UCSD-AML1 (cell line): ENCODE data around the gene C5orf63.
A peak's percentile ranks its signal among the peaks of the same experiment; 100 is the strongest.
"Not testable (repeated sequence)": the region's sequence is repeated elsewhere in the genome, so short reads cannot be mapped to it uniquely, and the experiment has no call there.

Experiments
- DNase-seq: peaks from one replicate; lab custom pipeline; 2025; ENCODE audit not compliant: unreplicated experiment; lab: John Stamatoyannopoulos, UW

C5orf63 gene

DNA sequence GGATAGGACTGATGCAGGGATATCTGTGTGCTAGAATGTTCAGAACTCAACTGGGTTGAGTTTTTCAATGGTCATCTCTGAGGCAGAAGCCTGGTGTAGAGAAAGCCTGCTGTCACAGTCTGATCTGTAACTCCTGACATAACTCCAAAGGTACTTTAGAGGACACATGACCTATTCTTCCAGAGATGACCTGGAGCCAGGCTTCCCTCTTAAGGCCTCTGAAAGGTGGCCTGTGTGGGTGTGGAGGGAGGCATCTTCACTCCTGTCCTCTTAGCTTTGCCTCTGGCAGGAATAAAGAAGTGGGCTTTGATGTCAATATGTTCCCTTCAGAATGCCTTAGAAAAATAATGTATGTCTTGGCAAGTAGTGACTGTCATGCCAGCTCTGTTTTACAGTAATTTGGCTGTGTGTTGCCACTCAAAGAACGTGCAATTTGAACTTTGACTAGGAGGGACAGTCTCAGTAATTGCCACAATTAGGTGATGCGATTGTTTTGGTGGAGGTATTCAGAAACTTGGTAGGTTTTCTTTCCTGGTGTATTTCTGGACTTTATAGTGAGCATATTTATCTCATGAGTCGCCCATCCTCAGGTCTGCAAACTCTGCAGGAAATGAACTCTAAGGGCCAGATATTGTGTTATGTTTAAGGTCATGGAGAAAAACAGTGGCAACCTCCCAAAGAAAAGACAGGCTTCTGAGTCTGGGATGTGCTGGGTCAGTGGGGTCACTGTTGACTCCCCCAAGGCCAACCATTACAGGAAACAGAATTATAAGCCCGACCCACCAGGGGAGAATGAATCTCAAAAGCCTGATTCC is 3.2 kb upstream of the C5orf63 start:
- no peak for DNase-seq

DNA sequence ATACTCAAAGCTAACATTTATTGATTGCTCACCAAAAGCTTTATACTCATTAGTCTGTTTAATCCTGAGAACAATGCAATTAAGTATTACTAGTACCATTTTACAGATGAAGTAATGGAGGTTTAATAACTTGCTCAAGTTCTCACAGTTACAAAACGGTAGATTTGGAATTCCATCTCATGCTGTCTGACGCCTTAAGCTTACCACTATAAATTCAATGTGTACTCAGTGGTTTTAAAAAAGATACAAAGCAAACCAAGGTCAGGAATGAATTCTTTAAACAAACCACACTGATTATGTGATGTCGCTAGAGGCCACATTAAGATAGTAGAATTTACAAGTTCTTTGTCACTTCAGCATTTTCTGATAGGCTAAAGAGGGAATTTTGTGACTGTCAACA is 1.2 kb upstream of the C5orf63 start:
- no peak for DNase-seq

DNA sequence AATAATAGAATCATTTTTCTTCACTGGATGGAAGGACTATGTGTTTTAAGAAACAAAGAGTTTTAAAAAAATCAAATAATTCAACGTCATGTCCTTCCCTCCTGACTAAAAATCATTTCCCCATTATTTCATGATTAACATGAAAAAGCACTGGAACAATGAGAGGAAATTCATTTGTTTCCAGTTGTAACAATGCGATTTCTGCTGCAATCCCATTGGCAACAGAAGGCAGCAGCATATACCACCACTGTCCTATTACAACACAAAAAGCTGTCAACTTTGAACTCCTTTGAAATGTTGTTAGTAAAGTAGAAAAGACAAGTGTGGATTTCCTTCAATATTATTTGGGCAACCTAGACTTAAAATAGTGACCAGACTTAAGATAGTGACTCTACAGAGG is 3.1 kb downstream of the C5orf63 start:
- no peak for DNase-seq

DNA sequence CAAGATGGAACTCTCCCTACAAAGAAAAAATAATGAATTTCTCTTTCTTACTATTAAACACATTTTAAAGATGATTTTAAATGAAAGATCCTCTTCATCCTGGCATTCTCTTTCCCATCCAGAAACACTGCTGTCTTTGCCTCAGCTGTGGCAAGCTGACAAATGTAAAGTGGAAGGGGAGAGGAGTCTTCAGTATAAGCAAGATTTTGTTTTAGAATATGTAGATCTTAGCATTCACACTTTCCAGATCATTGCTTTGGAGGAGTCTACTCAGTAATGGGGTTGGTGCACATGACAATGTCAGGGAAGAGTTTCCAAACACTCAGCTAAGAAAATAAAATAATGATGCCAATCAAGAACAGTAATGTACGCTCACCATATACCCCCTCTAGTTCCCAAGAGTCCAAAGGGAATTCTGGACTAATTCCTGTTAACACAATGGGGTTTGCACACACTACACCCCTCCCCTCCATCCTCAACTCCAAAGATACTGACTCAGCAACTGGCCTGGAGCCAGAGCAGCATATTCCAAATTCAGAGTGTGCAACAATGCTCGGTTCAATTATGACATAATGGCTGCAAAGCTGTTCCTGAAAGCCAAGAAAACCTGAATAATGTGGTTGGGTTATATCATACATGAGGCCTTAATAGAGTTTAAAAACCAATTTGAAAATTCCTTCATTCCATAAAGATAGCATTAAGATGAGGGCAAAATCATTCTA is 4.6 kb downstream of the C5orf63 start:
- DNase-seq, result no peak

DNA sequence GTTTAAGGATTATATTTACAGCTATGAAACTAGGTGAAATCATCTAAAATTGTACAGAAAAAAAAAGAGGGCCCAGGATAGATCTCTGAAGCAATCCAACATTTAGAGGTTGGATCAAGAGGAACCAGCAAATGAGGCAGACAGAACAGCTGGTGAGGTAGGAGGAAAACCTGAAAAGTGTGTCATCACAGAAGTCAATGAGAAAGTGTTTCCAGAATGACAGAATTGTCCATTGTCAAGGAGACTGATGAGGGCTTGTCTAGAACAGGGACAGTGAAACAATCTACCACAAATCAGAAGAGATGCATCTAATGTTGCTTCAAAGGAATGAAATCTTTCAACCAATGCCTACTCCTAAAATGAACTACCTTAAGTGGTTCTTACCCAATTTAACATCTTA is 6.6 kb downstream of the C5orf63 start:
- DNase-seq, result no peak

DNA sequence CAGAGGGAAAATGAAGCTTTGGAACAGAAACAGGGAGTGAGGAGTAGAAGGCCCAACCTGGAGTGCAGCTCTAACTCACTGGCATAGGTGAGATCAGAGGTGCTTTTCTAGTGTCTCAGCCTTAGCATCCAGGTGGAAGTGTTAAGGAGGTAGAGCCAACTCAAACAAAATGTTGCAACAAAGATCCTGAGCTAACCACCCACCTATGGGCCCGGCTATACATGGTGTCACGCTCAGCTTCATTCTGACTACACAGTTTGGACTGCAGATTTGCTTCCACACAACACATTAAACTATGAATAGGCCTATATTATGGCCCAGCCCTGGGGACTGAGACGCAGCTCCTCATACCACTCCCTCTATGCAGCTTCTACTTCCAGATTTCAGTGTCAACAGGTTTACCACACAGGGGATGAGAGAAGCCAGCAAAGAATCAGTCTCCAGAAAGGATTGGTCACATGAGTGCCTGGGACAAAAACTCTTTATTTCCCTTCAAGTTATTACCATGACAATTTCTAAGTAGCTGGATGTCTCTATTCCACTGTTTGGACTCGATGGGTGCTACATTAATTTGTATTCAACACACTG is 9.0 kb downstream of the C5orf63 start:
- DNase-seq, result no peak

DNA sequence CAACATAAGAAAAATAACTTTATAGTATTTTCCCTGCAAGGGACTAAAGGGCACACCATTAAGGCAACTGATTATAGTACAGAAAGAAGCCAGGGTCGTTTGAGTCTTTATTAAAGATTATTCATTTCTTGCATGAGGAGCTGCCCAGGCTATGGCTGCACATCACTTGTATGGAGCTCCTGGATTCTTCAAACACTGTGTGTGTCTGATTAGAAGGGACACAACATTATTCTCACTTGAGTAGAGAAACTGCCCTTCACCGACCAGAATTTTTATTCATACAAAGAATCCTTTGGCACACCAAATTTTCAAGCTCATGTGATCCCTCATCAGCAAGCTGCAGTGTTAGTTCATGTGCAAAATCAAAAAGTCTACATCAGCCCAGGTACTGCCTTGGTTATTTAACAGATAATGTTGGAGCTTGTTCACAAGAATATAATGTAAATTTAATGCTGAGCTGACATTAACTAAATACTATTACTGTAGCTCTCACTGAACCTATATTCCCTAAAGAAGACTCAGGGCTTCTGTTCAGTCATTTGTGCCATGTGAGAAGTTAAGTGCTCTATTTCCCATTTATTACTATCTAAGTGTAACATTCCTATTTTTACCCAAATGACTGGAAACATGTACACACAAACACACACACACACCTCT is 9.9 kb downstream of the C5orf63 start:
- no peak for DNase-seq

DNA sequence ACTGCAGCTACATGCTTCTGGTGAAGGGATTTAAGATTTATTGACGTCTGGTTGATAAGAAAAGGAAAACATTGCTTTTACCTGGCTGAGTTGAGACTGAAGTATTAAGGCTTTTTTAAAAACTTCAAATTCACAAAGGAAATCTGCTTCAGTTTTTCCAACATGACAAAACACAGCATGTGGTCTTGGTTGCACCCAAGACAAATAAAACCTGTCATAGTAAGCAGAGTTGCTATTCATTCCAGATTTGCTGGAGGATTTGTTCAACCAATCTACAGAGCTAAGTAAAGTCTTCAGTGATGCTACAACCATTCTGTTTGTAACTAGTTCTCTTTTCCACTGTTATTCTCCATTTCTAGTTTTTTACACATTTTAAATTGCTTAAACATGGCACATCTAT is 11.3 kb downstream of the C5orf63 start:
- DNase-seq, result no peak

DNA sequence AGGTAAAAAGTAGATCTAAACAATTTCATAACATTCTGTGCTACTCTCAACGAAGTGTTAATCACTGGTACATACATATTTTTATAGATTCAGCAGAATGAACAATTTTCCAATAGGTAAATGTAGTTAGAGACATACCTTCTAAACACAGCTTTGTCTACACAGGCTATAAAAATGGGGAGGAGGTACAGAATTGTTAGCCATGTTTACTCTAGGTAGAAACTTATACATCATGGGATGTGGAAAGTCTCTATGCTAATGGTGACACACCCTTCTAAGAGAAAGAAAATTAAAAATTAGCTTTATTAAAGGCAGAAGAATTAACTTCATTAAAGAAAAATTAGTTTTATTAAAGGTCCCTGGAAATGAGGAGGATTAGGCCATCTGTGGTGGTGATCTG is 11.8 kb downstream of the C5orf63 start:
- no peak for DNase-seq

DNA sequence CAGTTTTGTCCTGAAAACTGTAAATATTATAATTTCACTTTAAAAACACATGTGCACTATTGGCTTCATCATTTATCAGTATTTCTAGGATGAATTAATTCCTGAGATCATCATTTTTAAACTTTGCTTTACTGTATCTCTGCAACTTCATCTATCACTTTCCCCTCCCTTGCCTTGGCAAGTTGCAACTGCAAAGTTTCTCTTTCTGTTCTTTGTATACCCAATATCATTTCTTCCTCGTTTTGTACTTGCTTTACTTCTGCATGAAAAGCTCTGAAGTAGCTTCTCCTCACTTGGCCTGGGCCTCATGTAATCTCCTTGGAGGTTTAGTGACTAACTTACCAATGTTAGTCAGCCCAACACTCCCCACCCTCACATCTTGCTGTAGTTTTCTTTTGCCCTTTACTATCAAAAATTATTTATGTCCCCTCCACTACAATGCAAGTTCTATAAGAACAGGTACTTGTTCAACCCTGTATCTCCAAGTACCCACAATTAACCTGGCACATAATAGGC is 12.8 kb downstream of the C5orf63 start:
- DNase-seq, result no peak

DNA sequence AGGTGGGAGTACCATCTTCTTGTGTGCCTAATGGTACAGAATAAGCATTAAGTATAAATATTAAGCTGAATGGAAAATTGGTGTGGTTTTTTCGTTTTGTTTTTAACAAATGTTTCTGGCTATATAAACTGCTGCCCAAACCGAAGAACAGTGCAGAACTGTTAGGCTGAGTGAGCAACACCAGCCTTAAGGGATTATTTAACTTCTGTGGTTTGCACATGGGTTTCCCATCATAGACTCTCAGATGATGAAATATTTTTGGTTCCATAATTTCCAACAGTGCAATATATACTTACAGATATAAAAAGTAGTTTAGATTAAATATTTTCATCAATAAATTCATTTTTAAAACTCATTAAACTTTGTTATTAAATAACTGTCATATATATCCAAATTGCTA is 16.4 kb downstream of the C5orf63 start:
- no peak for DNase-seq

DNA sequence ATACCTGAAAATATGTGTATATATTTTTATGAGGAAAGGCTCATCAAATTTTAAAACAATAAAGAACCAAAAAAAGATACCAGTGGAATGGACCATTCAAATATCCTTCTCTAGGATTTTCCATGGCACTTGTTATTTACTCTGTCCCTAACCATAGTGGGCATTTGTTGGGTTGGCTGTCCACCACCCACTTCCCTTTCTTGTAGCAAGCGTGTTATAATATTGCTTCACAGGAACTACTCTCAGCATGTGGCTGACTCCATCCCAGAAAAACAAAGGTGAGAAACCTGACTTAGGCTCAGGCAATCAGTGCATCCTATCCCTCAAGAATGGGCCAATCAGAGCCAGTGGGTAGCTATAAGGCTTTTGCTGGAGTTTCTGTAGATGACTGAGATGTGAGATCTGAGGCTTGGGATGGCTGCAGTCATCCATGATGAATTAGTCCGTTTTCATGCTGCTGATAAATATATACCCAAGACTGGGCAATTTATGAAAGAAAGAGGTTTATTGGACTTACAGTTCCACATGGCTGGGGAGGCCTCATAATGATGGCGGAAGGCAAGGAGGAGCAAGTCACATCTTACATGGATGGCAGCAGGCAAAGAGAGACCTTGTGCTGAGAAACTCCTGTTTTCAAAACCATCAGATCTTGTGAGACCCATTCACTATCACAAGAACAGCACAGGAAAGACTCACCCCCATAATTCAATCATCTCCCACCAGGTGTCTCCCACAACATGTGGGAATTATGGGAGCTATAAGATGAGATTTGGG is 17.2 kb downstream of the C5orf63 start:
- DNase-seq, result no peak

DNA sequence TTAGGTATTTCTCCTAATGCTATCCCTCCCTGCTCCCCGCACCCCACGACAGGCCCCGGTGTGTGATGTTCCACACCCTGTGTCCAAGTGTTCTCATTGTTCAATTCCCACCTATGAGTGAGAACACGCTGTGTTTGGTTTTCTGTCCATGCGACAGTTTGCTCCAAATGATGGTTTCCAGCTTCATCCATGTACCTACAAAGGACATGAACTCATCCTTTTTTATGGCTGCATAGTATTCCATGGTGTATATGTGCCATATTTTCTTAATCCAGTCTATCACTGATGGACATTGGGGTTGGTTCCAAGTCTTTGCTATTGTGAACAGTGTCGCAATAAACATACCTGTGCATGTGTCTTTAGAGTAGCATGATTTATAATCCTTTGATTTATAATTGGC is 19.8 kb downstream of the C5orf63 start:
- DNase-seq, result not testable (repeated sequence)

DNA sequence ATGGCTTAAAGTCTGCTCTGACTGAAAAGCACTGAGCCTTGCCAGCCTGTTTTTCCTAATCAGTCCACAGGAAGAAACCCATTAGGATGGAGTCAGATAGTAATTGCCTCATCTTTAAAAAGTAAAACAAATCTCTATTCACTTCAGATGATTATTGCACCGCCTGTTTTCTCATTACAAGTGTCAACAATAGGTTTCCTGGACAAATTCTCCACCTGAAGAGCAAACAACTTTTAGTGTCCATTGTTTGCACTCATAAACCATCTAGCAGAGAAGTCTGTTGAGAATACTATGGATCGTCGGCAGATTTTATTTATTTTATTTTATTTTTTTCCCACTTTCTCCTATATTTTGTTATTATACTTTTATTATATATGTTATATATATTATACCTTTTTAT is 20.3 kb downstream of the C5orf63 start:
- DNase-seq, result no peak

DNA sequence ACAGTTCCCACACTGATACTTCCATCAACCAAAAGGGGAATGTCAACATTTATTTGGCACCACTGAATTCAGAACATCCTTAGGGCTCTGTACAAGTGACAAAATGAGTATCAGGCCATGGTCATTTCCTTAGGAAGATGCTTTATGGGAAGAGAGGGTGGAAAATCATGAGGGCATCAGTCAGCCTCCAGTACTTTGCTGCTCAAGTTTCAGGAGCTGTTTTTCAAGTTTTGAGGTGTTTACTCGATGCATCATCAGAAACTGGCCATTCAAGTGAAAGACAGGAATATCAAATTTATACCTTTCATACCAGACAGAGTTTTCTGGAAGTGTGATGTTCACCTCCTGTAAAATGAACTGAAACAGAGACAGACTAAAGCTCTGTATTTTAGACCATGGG is 21.7 kb downstream of the C5orf63 start:
- DNase-seq, result no peak

DNA sequence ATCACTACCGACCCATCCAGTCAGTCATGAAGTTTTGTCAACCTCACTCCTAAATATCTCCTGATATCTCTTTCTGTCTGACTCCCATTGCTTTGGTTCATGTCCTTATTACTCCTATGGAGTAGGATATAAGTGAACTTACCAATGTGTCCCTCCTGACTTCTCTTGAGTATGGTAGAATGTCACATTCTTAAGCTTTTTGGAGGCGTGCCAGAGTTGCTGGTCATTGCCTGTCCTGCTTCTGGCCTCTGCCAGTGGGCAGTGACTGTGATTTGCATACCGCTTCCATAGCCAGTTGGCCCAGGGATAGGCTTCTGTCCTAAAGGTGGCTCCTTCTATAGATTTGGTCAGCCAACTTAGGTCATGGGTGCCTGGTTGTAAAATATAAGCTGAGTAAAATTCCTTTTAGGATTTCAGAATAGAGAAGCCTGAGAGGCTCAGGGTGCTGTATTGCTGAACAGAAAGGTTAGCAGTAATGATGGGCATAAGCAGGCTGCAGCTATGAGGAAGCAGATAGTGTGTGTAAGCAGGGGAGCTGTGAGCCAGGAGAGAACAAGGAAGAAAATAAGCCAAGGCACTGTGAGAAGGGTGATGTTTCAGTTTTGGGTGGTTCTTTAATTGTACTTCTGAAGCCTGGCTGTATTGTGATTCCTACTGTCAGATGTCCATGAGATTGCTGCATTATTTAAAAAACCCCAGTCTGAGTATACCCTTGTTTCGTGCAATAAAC is 26.8 kb downstream of the C5orf63 start:
- DNase-seq, result no peak

DNA sequence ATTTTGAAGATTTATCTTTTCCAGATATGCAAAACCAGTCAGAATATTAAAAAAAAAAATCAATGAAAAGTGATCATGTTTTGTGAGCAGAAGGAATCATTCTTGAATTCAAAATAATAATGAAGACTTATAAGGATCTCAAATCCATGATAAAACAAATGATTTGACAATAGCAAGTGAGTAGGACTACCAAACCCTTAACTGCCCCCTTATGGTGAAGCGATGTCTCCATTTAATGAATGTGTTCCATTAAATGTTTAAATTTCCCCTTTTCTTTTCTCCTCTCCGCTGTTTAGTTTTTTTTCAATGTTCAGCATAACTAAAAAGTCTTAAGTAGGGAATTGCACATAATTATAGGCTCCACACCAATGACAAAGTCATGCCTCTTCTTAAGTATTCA is 30.7 kb downstream of the C5orf63 start:
- DNase-seq, result no peak

DNA sequence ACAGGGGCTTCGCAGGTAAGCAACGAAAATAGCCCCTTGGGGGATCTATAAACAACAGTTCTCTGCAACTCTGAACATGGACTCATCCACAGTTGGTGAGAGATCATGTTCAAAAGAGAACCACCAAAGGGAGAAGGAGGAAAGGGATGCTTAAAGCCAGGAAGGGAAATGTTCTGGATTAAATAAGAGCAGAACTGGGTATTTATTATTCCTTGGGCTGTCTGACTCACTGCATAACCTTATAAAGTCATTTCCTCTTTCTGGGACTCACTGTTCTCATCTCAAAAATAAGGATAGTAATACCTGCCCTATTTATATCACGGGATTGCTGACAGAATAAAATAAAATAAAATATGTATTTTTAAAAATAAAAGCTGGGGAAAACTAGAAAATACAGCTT is 31.7 kb downstream of the C5orf63 start:
- DNase-seq, result no peak

DNA sequence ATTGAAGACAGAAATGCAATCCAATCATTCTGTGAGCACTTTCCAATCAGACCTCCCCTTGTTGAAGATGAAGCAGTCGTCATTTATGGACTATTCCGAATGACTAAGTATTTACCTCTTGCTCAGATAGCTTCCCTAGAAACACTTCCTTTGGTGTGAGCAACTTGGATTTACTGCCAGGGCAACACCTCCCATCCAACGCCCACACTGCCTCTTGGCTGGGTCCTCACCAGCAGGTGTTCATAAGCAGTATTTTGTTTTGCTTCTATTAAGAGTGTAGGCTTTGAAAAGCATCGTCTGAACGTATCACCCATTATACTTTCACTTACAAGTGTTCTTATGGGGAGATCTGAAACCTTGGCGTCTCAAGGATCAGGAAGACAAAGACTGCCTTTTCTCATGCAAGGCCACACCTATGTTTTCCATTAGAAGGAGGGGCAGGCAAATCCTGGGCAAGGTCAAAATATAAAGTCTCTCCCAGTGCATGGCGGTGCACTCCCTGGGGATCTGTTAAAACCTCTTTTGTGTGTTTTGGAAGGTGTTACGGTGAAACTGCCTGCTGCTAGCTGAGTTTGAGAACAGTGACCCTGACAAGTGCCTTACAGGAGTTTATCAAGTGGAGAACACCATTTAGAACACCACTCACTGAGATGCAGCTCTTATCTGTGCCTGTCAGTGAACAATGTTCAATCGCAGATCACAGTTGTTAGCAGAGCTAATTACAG is 32.3 kb downstream of the C5orf63 start:
- DNase-seq, result peak; percentile 11
